Activated CD8-positive, alpha-beta memory T cell treated with anti-CD3 and anti-CD28 coated beads, Interleukin-2, amount 50 U/mL, for 24 hours (primary cell): ENCODE measurements around the gene TOGARAM1.
A peak's percentile ranks its signal among the peaks of the same experiment; 100 is the strongest.

Source experiments
- DNase-seq: peaks from one replicate; pipeline ENCODE4 v3.0.0-alpha.2; 2020; ENCODE audit errors: extremely low read depth

The TOGARAM1 gene, protein sequence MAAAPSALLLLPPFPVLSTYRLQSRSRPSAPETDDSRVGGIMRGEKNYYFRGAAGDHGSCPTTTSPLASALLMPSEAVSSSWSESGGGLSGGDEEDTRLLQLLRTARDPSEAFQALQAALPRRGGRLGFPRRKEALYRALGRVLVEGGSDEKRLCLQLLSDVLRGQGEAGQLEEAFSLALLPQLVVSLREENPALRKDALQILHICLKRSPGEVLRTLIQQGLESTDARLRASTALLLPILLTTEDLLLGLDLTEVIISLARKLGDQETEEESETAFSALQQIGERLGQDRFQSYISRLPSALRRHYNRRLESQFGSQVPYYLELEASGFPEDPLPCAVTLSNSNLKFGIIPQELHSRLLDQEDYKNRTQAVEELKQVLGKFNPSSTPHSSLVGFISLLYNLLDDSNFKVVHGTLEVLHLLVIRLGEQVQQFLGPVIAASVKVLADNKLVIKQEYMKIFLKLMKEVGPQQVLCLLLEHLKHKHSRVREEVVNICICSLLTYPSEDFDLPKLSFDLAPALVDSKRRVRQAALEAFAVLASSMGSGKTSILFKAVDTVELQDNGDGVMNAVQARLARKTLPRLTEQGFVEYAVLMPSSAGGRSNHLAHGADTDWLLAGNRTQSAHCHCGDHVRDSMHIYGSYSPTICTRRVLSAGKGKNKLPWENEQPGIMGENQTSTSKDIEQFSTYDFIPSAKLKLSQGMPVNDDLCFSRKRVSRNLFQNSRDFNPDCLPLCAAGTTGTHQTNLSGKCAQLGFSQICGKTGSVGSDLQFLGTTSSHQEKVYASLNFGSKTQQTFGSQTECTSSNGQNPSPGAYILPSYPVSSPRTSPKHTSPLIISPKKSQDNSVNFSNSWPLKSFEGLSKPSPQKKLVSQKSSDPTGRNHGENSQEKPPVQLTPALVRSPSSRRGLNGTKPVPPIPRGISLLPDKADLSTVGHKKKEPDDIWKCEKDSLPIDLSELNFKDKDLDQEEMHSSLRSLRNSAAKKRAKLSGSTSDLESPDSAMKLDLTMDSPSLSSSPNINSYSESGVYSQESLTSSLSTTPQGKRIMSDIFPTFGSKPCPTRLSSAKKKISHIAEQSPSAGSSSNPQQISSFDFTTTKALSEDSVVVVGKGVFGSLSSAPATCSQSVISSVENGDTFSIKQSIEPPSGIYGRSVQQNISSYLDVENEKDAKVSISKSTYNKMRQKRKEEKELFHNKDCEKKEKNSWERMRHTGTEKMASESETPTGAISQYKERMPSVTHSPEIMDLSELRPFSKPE (N-terminal part only)

GRCh38 chr14:44961554-44962333 lies at the start of gene TOGARAM1, which contains the start of gene KLHL28:
TSS of gene TOGARAM1 (plus strand) at chr14:44962190. CDS start at chr14:44962422, 232 bp downstream.
TSS of gene KLHL28 (minus strand) at chr14:44961947. CDS start at chr14:44945928, 16,019 bp downstream.
- peak; percentile 91 for DNase-seq

DNA sequence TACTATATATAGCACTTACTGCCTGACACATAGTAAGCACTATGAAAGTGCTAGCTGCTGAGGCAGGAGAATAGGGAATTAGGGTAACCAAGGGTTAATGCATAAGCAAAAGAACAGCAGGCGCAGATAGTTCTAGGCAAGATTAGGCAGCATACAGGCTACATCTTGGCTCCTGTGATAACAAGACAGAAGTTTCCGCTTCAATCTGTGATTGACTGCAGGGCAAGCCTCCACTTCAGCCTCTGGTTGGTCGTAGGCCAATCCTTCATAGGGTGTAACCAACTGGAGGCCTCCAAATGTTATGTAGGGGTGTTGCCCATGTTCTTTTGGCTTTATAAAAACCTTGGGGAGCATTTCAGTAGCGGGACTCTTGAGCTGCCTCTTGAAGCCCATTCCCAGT lies 47.1 kb upstream of the TOGARAM1 start:
- DNase-seq, result no peak

GRCh38 chr14:44928793-44929192 lies 33.2 kb upstream of the TOGARAM1 start:
- DNase-seq, result no peak

DNA sequence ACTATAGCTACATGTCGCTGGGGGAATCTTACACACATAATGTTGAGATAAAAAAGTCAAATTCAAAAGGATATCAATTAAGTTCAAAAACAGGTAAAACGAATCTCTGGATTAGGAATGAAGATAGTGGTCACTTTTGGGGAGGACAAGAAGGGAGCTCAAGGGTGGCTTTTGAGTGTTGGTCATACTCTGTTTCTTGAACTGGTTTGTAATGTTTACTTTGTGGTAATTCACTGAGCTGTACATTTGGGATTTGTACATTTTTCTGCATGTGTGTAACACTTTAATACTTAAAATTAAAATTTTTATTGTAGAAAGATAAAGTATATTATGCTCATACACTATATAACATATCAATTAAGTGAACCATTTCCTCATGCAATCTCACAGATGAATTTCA lies 26.8 kb upstream of the TOGARAM1 start:
- DNase-seq, result no peak

DNA sequence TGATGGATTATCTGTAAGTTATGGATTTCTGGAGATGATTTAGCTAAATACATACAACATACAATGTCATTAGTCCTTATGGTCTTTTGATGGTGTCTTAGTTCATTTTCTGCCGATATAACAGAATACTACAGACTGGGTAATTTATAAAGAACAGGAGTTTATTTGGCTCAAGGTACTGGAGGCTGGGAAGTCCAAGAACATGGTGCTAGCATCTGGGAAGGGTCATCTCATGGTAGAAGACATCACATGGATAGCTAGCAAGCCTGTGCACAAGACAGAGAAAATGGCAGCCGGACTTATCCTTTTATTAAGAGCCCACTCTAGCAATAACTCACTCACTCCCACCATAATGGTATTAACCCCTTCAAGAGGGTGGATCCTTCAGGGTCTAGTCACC lies 24.4 kb upstream of the TOGARAM1 start:
- DNase-seq, result no peak

DNA sequence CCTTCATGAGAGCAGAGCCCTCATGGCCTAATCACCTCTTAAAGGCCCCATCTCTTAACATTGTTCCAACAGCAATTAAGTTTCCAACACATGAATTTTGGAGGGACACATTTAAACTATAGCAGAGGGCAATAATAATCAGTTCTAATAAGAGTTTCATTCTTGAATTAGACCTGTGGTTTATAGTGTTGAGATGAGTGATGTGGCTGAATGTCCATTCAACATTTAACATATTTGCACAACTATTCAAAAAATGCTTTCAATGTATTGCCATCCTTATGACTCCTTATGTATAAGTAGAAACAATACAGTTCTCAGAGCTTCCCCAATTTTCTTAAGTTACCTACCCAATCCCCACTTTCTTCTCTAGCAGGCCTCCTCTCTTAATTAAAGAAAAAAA lies 21.8 kb upstream of the TOGARAM1 start:
- DNase-seq, result no peak

- no peak for DNase-seq
These were observed 21.0 kb upstream of the TOGARAM1 start for GRCh38 chr14:44940944-44941343.

DNA sequence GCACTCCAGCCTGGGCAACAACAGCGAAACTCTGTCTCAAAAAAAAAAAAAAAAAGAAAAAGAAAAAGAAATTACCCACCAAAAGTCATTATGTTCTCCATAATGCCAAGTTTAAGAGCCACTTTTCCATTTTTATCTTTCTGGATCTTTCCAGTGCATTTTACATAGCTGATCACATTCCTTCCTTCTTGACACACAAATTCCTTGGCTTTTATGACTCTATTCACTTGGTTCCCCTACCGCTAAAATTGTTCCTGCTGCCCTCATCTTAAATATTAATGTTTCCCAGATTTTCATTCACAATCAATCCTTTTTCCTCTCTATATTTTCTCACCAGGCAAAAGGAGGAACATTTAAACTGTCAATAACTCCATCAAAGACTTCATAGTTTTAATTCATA lies 20.4 kb upstream of the TOGARAM1 start:
- no peak for DNase-seq

DNA sequence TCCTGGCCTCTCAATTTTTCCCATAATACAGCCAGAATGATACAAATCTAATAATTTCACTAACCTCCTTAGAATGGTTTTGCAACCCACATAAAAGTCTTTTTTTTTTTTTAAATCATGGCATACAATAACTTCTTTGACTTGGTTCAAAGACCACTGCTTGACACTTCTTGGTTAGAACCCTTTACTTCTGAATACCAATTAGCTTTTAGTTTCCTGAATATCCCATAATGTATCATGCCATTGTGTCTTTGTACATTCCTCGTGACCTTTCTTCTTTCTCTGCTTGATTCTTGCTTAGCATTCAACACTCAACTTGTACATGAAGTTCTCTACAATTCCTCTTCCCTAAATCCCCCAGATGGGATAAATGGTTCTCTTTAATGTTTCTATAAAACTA lies 19.6 kb upstream of the TOGARAM1 start:
- DNase-seq, result no peak

- DNase-seq, result no peak
These were observed 17.9 kb upstream of the TOGARAM1 start for GRCh38 chr14:44944107-44944506.

DNA sequence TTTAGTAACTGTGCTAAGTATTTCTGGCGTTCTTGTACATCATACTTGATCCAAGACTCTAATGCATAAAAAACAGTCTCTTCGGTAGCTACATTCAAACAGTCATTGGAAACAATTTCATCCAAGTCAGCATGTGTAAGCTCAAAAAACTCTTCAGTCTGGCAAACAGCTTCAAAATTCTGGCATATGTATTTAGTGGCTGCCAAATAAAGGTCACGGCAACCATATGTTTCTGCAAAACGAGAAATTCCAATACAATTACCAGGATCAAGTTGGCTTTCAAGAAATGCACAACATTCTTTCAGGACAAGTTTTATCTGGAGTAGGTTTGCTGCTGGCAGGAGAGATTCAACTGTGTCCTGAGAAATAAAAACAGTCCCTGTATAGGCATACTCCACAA lies 16.7 kb upstream of the TOGARAM1 start:
- DNase-seq, result no peak

DNA sequence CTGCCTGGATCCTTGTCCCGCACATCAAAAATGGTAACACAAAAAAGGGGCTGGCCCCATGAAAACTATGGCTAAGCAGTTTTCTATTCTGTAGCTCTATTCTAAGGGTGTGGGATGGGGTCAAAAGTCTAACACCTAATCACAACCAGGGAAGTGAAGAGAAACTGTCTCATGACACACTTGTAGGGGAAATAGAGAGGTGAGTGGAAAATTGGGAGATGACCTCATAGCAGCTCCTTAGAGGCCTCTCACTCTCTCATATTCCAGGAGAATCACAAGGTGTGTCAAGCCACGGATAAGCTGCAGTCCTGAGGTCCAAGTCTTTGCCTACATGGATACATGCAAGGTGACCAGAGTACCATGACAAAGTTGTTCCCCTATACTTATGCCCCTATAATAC lies 10.9 kb upstream of the TOGARAM1 start:
- DNase-seq, result no peak

- no peak for DNase-seq
These were observed 9.4 kb upstream of the TOGARAM1 start for GRCh38 chr14:44952391-44953110.

- DNase-seq, result no peak
These were observed 7.2 kb upstream of the TOGARAM1 start for GRCh38 chr14:44954750-44955149.

GRCh38 chr14:44955528-44955927 lies 6.5 kb upstream of the TOGARAM1 start:
- no peak for DNase-seq

GRCh38 chr14:44956866-44957265 lies 5.1 kb upstream of the TOGARAM1 start:
- DNase-seq, result no peak

DNA sequence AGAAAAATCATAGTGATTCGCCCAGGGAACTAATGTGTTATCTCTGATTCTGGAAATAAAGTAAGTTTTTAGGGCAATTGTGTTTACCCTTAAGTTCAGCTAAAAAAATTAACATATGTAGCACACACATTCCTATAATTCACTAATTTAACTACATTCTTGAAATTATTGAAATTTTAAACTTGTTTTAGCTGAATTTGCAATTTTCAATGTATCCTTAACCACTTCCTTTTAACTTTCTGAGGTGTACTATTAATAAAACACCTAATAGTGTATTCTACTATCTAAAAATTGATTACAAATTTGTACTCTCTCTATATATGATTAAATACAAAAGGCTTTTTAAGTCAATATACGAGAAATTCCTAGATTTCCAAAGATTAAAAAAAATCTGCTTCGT lies 2.5 kb upstream of the TOGARAM1 start:
- no peak for DNase-seq

DNA sequence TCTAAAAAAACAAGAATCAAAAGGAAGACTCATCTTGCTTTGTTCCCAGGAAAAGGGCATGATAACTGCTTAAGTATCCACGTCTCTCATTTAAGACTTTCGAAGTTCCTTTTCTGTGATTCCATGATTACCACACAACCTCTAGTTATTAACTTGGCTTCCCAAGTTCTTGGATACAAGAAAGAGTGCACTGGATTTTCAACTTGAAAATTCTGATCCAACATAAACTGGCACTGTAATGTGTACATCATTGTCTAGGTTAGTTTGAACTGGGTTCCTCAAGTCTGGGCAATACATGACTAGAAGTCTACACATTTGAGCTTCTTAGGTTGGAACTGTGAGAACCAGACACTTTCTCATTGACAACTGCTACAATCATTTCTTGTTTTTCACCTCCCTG lies 1.8 kb upstream of the TOGARAM1 start:
- no peak for DNase-seq

GRCh38 chr14:44960646-44961045 lies 1.3 kb upstream of the TOGARAM1 start:
- DNase-seq, result no peak

GRCh38 chr14:44961151-44961553 lies 838 bp upstream of the TOGARAM1 start:
- peak; percentile 23 for DNase-seq
